ENCODE data around the gene PSME3.

GRCh38 chr17:42868338-42868737 is 35.1 kb downstream of the PSME3 start:
- no peak for TF ChIP-seq CTCF (IDR thresholded peaks at IDR 0.05)
- no peak for TF ChIP-seq POLR2A (IDR thresholded peaks at IDR 0.05)

All from right lobe of liver (tissue), 4 donors.